Measurements from ENCODE around the gene ENSA.
A peak's percentile ranks its signal among the peaks of the same experiment; 100 is the strongest.
"Not testable (repeated sequence)": the region's sequence is repeated elsewhere in the genome, so short reads cannot be mapped to it uniquely, and the experiment has no call there.

Gene ENSA, protein sequence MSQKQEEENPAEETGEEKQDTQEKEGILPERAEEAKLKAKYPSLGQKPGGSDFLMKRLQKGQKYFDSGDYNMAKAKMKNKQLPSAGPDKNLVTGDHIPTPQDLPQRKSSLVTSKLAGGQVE

DNA sequence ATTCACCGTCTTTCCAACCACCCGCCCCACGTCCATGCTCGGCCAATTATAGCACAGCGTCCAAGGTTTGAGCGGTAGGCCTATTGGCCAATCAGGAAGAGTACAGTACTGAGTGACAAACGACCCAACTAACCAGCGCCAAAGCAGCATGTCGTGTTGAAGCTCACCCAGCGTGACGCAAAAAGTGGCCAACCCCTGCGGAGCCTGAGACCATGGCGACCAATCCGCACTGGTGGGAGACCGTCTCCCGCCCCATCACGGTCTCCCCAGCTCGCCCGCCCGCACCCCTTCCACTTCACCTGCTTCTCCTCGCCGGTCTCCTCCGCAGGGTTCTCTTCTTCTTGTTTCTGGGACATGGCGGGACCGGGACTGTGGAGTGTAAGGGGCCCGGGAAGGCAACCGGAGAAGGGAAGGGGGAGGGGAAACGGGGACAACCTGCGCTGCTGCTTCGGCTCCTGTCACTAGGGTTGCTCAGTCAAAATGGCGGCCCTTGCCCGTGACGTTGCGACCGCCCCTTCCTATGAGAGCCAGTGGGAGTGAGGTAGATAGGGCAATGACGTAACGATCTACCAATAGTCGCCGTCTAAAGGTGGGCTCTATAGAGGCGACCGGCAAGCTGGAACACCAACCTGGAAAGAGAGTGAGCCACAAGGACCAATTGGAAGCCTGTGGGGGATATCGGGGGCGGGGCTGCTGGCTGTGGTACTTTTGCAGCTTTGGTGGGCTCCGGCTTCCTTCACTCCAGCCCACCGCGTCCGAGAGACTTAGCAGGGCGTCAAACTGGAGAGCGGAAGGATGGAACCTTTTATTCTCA is at the start of gene ENSA:
Gene ENSA, minus strand, starts transcription at position 498 of the 814 bp plus-strand sequence. Its CDS starts 142 bp downstream, at position 356.
- peak; percentile 96 to 97 for DNase-seq

DNA sequence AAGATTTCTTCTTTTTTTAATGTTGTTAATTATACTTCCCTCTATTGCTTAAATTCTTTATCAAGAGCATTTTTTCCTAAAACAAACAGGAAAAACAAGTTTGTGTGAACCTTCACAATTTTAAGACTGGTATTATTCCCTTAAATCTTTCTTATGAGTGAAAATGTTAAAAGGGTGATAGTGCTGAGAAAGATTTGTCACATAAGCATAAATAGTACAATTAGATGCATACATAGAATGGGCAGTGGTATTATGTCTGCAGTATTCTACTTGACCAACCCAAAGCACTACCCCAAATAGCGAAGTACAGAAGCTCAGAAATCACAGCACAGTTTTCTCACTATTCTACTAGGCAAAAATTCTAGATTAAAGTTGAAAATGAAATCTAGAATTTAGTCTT is 49.6 kb upstream of the ENSA start:
- DNase-seq: no peak

DNA sequence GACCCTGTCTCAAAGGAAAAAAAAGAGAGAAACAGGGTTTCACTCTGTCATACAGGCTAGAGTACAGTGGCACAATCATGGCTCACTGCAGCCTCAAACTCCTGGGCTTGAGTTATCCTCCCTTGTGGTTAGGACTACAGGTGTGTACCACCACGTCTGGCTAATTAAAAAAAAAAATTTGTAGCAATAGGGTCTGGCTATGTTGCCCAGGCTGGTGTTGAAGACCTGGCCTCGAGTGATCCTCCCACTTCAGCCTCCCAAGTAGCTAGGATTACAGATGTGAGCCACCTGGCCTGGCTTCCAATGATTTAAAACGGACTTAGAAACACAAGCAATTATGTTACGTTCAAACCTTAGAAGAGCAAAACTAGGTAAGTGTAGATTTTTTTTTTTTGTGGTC is 45.5 kb upstream of the ENSA start:
- DNase-seq: no peak

DNA sequence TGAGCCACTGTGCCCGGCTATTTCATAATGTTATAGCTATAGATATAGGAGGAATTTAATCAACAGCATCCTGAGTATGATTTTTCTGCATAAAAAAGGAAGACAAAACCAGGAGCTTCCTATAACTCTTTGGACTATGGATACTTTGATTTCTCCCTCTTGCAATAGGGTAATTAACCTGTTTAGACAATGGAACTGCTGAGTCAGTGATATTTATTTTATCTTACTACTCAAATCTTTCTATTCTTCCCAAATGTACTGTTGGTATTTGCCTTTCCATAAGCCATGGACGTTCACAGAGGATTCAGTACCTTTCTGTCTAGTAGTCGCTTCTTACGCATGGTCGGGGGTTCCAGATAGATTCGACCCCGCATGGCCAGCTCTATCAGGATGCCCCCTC is 33.9 kb upstream of the ENSA start:
- DNase-seq: no peak

GRCh38 chr1:150662811-150663210 is 33.4 kb upstream of the ENSA start:
- no peak for DNase-seq

GRCh38 chr1:150661156-150661555 is 31.7 kb upstream of the ENSA start:
- DNase-seq: no peak

GRCh38 chr1:150660584-150660983 is 31.2 kb upstream of the ENSA start:
- no peak for DNase-seq

DNA sequence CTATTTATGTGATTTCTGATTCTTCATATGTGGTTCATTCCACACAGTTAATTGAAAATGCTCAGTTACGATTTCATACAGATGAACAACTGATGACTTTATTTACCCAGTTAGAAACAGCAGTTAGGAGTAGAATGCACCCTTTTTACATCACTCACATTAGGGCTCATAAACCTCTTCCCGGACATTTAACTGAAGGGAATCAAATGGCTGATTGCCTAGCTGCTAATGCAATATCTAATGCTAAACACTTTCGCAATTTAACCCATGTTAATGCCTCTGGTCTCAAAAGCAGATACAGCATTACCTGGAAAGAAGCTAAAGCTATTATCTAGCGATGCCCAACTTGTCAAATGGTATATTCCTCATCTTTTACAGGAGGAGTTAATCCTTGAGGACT is 27.7 kb upstream of the ENSA start:
- DNase-seq: not testable (repeated sequence)

DNA sequence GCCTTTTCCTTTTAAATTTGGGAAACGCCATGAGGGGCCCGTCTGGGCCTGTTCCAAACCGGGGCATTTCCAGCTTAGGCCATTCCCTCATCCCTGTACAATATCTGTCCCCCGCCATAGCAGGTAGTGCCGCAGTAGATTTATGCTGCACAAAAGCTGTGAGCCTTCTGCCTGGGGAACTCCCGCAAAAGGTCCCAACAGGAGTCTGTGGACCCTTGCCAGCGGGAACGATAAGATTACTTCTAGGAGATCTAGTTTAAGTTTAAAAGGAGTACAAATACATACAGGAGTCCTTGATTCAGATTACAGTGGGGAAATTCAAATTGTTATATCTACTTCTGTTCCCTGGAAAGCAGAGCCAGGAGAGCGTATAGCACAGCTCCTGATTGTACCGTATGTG is 25.2 kb upstream of the ENSA start:
- not testable (repeated sequence) for DNase-seq

GRCh38 chr1:150650193-150650592 is 20.8 kb upstream of the ENSA start:
- DNase-seq: no peak

DNA sequence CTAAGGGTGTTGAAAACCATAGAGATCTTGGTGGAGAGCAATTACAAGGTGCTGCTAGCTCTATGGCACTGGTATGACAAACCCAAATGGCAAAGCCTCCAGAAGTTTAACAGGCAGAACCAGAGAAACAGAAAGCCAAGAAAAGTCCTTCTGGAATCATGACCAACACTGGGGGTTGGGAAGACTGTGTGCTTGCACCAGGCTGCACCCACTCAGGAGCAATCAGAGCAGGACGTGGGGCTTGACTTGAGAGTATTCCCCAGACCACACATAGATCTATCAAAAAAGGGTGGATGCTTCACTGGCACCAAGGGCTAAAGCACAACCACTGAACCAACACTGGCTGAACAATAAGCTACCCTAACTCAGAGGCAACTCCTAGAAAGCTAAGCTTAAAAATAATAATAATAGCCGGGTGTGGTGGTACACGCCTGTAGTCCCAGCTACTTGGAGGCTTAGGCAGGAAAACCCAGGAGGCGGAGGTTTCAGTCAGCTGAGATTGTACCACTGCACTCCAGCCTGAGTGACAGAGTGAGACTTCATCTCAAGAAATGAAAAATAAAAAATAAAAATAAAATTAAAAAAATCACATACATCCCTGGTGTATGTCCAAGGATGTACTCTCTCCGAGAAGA is 20.1 kb upstream of the ENSA start:
- DNase-seq: no peak

DNA sequence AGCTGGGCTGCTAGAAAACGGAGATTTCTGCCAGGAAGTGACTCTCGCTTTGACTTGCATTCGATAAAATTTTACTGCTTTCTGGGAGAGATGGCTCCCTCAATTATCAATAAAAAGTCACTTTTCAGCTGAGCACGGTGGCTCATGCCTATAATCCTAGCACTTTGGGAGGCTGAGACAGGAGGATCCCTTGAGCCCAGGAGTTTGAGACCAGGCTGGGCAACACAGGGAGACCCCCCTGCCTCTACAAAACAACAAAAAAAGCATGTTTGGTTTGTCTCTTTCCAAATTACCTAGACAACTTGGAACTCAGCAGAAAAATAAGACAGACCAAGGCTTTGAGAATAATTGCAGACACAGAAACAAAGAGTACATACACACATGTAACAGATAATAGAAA is 12.9 kb upstream of the ENSA start:
- DNase-seq: no peak

DNA sequence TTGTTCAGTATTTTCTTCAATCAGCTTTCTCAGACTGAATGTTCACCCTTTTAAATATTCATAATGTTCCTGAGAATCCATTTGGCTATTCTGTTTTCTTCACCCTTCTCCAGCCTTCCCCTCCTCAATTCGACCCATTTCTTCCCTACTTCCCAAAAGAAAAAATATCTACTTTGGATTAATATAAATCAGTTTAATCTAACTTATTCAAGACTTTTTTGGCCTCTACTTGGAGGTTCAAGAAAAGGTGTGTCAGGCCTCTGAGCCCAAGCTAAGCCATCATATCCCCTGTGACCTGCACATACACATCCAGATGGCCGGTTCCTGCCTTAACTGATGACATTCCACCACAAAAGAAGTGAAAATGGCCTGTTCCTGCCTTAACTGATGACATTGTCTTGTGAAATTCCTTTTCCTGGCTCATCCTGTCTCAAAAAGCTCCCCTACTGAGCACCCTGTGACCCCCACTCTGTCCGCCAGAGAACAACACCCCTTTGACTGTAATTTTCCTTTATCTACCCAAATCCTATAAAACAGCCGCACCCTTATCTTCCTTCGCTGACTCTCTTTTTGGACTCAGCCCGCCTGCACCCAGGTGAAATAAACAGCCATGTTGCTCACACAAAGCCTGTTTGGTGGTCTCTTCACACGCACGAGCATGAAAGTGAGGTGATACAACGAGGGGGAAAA is 11.9 kb upstream of the ENSA start:
- not testable (repeated sequence) for DNase-seq

DNA sequence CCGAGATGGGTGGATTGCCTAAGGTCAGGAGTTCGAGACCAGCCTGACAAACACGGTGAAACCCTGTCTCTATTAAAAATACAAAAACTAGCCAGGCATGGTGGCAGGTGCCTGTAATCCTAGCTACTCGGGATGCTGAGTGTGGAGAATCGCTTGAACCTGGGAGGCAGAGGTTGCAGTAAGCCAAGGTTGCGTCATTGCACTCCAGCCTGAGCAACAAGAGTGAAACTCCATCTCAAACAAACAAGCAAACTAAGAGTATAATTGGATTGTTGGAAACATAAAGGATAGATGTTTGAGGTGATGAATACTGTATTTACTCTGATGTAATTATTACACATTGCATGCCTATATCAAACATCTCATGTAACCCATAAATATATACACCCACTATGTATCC is 9.0 kb upstream of the ENSA start:
- DNase-seq: not testable (repeated sequence)

DNA sequence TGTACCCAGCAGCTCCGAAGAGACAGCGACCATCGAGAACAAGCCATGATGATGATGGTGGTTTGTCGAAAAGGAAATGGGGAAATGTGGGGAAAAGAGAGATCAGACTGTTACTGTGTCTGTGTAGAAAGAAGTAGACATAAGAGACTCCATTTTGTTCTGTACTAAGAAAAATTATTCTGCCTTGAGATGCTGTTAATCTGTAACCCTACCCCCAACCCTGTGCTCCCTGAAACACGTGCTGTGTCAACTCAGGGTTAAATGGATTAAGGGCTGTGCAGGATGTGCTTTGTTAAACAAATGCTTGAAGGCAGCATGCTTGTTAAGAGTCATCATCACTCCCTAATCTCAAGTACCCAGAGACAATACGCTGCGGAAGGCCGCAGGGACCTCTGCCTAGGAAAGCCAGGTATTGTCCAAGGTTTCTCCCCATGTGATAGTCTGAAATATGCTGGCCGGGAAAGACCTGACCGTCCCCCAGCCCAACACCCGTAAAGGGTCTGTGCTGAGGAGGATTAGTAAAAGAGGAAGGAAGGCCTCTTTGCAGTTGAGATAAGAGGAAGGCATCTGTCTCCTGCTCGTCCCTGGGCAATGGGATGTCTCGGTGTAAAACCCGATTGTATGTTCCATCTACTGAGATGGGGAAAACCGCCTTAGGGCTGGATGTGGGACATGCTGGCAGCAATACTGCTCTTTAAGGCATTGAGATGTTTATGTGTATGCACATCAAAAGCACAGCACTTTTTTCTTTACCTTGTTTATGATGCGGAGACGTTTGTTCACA is 5.6 kb upstream of the ENSA start:
- DNase-seq: not testable (repeated sequence)

GRCh38 chr1:150628766-150629114 is 672 bp downstream of the ENSA start:
- DNase-seq: no peak

DNA sequence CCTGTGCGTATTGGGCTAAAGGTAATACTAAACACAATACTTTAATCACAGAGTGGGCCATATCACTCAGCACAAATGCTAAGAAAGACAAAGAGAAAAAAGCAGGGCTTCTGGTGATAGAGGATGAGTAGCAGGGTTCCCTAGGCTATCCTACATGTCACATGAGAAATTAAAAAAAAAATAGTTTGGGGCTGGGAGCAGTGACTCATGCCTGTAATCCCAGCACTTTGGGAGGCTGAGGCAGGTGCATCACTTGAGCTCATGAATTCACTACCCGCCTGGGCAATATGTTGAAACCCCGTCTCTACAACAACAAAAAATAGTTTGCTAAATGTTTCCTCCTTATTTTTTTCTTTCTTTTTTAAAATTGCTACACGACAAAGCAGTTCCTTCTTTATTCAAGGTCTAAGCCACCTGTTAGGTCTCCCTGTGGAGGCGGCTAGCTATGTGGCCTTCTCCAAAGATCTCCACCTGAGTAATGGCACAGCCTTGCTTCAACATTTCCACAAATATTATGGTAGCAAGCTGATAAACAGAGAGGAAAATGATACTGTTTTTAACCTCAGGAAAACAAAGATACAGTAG is 1.5 kb downstream of the ENSA start:
- DNase-seq: no peak

- DNase-seq: peak; percentile 44 to 57
Observed at GRCh38 chr1:150626150-150626549, 3.3 kb downstream of the ENSA start.

- not testable (repeated sequence) for DNase-seq
Observed at GRCh38 chr1:150624546-150624945, 4.9 kb downstream of the ENSA start.

DNA sequence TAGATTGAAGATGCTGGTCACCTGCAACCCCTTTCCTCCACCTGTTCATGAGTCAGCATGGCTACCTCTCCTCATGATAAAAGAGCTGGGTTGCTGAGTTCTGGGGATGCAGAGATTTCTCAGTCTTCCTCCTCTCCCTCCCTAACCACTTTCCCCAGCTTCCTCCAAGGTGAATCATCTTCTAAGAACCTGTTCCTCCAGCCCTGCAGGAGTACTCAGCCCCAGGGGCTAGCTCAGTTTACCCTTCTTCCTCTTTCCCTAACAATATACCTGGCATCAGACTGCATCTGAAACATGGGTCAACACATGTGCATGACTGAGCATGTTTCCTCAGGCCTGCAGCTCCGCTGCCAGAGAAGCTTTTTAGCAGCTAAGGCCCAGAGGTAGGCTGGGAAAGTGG is 5.3 kb downstream of the ENSA start:
- not testable (repeated sequence) for DNase-seq

GRCh38 chr1:150622303-150622975 is 7.0 kb downstream of the ENSA start:
- no peak for DNase-seq
